ENCODE measurements around the gene PRLR.

The PRLR gene

GRCh38 chr5:35233601-35234000 lies 3.3 kb upstream of the PRLR start:
- no peak for DNase-seq (ENCODE audit: low read depth)

- DNase-seq (ENCODE audit: low read depth) = no peak
Observed at GRCh38 chr5:35233121-35233520, 2.8 kb upstream of the PRLR start.

GRCh38 chr5:35232124-35232523 lies 1.8 kb upstream of the PRLR start:
- DNase-seq (ENCODE audit: low read depth) = no peak

GRCh38 chr5:35229076-35230037 lies 930 bp downstream of the PRLR start:
- DNase-seq (ENCODE audit: low read depth) = peak; percentile 5

- DNase-seq (ENCODE audit: low read depth) = no peak
Observed at GRCh38 chr5:35228310-35228709, 2.0 kb downstream of the PRLR start.

- no peak for DNase-seq (ENCODE audit: low read depth)
Observed at GRCh38 chr5:35227720-35228119, 2.6 kb downstream of the PRLR start.

GRCh38 chr5:35223787-35224395 lies 6.4 kb downstream of the PRLR start:
- no peak for DNase-seq (ENCODE audit: low read depth)

GRCh38 chr5:35220967-35221366 lies 9.3 kb downstream of the PRLR start:
- no peak for DNase-seq (ENCODE audit: low read depth)

GRCh38 chr5:35218981-35219380 lies 11.3 kb downstream of the PRLR start:
- no peak for DNase-seq (ENCODE audit: low read depth)

- DNase-seq (ENCODE audit: low read depth) = no peak
Observed at GRCh38 chr5:35214051-35214450, 16.2 kb downstream of the PRLR start.

- peak; percentile 0 for DNase-seq (ENCODE audit: low read depth)
Observed at GRCh38 chr5:35213608-35214007, 16.7 kb downstream of the PRLR start.

GRCh38 chr5:35212122-35212982 lies 17.9 kb downstream of the PRLR start:
- no peak for DNase-seq (ENCODE audit: low read depth)

- no peak for DNase-seq (ENCODE audit: low read depth)
Observed at GRCh38 chr5:35209862-35210261, 20.4 kb downstream of the PRLR start.

- DNase-seq (ENCODE audit: low read depth) = no peak
Observed at GRCh38 chr5:35205606-35206005, 24.7 kb downstream of the PRLR start.

- DNase-seq (ENCODE audit: low read depth) = no peak
Observed at GRCh38 chr5:35205186-35205585, 25.1 kb downstream of the PRLR start.

- no peak for DNase-seq (ENCODE audit: low read depth)
Observed at GRCh38 chr5:35203403-35203802, 26.9 kb downstream of the PRLR start.

GRCh38 chr5:35202319-35203111 lies 27.8 kb downstream of the PRLR start:
- peak; percentile 28 for DNase-seq (ENCODE audit: low read depth)

GRCh38 chr5:35201291-35201690 lies 29.0 kb downstream of the PRLR start:
- DNase-seq (ENCODE audit: low read depth) = no peak

GRCh38 chr5:35199886-35200285 lies 30.4 kb downstream of the PRLR start:
- no peak for DNase-seq (ENCODE audit: low read depth)

GRCh38 chr5:35198686-35199085 lies 31.6 kb downstream of the PRLR start:
- DNase-seq (ENCODE audit: low read depth) = no peak

GRCh38 chr5:35198075-35198474 lies 32.2 kb downstream of the PRLR start:
- DNase-seq (ENCODE audit: low read depth) = no peak

- no peak for DNase-seq (ENCODE audit: low read depth)
Observed at GRCh38 chr5:35197351-35197750, 32.9 kb downstream of the PRLR start.
